SK-N-SH treated with all-trans-retinoic acid at 6 μM for 48 hours (cell line): ENCODE measurements around the gene C1QC.

ENCODE experiments used
- ARNTL ChIP-seq: fragments of 450-650 bp; formaldehyde crosslinking; IDR thresholded peaks from 2 replicates; pipeline ENCODE4 v1.5.0; 2020; ENCODE audit warnings: low read depth, mild to moderate bottlenecking, moderate library complexity, borderline replicate concordance
- ESRRG ChIP-seq: fragments of 250-450 bp; sonication (Bioruptor Pico); IDR thresholded peaks from 2 replicates; pipeline ENCODE4 v1.6.1; 2021; ENCODE audit warnings: mild to moderate bottlenecking
- TCF4 ChIP-seq: fragments of 250-450 bp; sonication (Bioruptor Pico); IDR thresholded peaks from 2 replicates; pipeline ENCODE4 v1.8.0; 2021; ENCODE audit warnings: mild to moderate bottlenecking, moderate library complexity, borderline replicate concordance
- ZC3H10 ChIP-seq: fragments of 250-450 bp; sonication (Bioruptor Pico); IDR thresholded peaks from 2 replicates; pipeline ENCODE4 v1.5.1; 2021; ENCODE audit warnings: mild to moderate bottlenecking, moderate library complexity
- ZFP30 ChIP-seq: fragments of 450-650 bp; formaldehyde crosslinking; IDR thresholded peaks from 2 replicates; pipeline ENCODE4 v1.5.0; 2022; ENCODE audit warnings: mild to moderate bottlenecking, moderate library complexity
- ZNF565 ChIP-seq: fragments of 450-650 bp; formaldehyde crosslinking; conservative IDR thresholded peaks from 2 replicates; pipeline ENCODE4 v1.5.0; 2020; ENCODE audit warnings: low read depth, mild to moderate bottlenecking, moderate library complexity
- ZNF8 ChIP-seq: fragments of 450-650 bp; formaldehyde crosslinking; IDR thresholded peaks from 2 replicates; pipeline ENCODE4 v1.5.0; 2020; ENCODE audit warnings: mild to moderate bottlenecking, moderate library complexity
- TF ChIP-seq, protein P1 (sequence below): fragments of 250-450 bp; sonication (Bioruptor Pico); IDR thresholded peaks from 2 replicates; pipeline ENCODE4 v1.5.1; 2021; ENCODE audit warnings: mild to moderate bottlenecking, moderate library complexity
- TF ChIP-seq, protein P2 (sequence below): fragments of 250-450 bp; sonication (Bioruptor Pico); IDR thresholded peaks from 2 replicates; pipeline ENCODE4 v1.8.0; 2020; ENCODE audit warnings: mild to moderate bottlenecking, moderate library complexity, borderline replicate concordance
- TF ChIP-seq, protein P3 (sequence below): fragments of 250-450 bp; sonication (Bioruptor Pico); IDR thresholded peaks from 2 replicates; pipeline ENCODE4 v1.5.1; 2020; ENCODE audit warnings: low read depth, mild to moderate bottlenecking, moderate library complexity

DNA sequence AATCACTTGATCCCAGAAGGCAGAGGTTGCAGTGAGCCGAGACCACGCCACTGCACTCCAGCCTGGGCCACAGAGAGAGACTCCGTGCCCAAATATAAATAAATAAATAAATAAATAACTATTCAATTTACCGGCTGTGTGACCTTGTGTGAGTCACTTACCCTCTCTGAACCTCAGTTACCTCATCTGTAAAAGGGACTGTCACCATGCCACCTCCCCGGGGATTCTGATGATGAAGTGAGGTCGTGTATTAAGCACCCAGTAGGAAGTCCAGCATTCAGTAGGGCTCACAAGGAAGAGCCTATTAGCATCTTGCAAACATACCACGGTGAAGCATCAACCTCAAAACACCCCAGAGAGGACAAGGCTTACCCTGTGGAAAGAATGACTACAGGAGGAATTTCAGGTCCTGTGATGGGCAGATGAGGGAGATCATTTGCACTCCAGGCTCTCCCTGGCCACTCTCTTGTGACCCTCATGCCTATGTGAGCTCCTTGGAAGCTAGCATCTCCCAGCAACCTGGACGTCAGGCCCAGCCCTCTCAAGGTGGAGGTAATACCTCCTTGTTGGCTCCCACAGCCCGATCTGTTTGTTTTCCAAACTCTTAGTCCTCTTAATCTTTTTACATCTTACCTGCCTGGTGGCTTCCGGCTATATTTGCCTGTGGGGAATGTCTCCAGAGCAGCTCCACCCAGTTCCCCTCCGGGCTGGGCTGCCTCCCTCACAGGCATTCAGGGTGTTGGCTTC is 14.6 kb upstream of the C1QC start:
- no peak for TF ChIP-seq ZFP30
- TF ChIP-seq, protein P1, sequence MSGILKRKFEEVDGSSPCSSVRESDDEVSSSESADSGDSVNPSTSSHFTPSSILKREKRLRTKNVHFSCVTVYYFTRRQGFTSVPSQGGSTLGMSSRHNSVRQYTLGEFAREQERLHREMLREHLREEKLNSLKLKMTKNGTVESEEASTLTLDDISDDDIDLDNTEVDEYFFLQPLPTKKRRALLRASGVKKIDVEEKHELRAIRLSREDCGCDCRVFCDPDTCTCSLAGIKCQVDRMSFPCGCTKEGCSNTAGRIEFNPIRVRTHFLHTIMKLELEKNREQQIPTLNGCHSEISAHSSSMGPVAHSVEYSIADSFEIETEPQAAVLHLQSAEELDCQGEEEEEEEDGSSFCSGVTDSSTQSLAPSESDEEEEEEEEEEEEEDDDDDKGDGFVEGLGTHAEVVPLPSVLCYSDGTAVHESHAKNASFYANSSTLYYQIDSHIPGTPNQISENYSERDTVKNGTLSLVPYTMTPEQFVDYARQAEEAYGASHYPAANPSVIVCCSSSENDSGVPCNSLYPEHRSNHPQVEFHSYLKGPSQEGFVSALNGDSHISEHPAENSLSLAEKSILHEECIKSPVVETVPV (CRISPR knock-in tag) = no peak
- TF ChIP-seq ZC3H10 (CRISPR knock-in tag) = no peak
- TF ChIP-seq ARNTL = no peak
- no peak for TF ChIP-seq ZNF8 (CRISPR knock-in tag)
- TF ChIP-seq, protein P2, sequence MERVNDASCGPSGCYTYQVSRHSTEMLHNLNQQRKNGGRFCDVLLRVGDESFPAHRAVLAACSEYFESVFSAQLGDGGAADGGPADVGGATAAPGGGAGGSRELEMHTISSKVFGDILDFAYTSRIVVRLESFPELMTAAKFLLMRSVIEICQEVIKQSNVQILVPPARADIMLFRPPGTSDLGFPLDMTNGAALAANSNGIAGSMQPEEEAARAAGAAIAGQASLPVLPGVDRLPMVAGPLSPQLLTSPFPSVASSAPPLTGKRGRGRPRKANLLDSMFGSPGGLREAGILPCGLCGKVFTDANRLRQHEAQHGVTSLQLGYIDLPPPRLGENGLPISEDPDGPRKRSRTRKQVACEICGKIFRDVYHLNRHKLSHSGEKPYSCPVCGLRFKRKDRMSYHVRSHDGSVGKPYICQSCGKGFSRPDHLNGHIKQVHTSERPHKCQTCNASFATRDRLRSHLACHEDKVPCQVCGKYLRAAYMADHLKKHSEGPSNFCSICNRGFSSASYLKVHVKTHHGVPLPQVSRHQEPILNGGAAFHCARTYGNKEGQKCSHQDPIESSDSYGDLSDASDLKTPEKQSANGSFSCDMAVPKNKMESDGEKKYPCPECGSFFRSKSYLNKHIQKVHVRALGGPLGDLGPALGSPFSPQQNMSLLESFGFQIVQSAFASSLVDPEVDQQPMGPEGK (CRISPR knock-in tag) = no peak
- no peak for TF ChIP-seq TCF4 (CRISPR knock-in tag)
- TF ChIP-seq ESRRG = no peak
- TF ChIP-seq ZNF565 (CRISPR knock-in tag) = no peak
- TF ChIP-seq, protein P3, sequence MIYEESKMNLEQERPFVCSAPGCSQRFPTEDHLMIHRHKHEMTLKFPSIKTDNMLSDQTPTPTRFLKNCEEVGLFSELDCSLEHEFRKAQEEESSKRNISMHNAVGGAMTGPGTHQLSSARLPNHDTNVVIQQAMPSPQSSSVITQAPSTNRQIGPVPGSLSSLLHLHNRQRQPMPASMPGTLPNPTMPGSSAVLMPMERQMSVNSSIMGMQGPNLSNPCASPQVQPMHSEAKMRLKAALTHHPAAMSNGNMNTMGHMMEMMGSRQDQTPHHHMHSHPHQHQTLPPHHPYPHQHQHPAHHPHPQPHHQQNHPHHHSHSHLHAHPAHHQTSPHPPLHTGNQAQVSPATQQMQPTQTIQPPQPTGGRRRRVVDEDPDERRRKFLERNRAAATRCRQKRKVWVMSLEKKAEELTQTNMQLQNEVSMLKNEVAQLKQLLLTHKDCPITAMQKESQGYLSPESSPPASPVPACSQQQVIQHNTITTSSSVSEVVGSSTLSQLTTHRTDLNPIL (CRISPR knock-in tag) = no peak
